ENCODE data around the gene CPS1. TPM values are rescaled to one million over a fixed set of nuclear protein-coding genes. Genes with fewer than 3 reads are reported as not detected.

CPS1 gene
- total RNA-seq, 2 donors from 2014 or later = 2.9 to 4.9 TPM

Other genes with a start within 250 kb of the CPS1 start
- gene MYL1, start 241.4 kb upstream of the CPS1 start, total RNA-seq = not detected
- gene LANCL1, start 79.8 kb upstream of the CPS1 start, total RNA-seq = 10 to 100 TPM; 19.7 to 48.8 TPM